Loucy (cell line): ENCODE results near the gene SLC4A4.
"Not testable (repeated sequence)": the region's sequence is repeated elsewhere in the genome, so short reads cannot be mapped to it uniquely, and the experiment has no call there.

Experiments used
- H2AFZ ChIP-seq: fragments of 200-600 bp; sonication (generic); 2 replicates; pipeline ENCODE4 v1.6.0; 2016; ENCODE audit warnings: antibody characterized with exemption, mild to moderate bottlenecking, low read length, moderate library complexity
- H3F3A ChIP-seq: fragments of 200-600 bp; 2 replicates; pipeline ENCODE4 v1.6.0; 2016; ENCODE audit warnings: antibody characterized with exemption, low read depth, mild to moderate bottlenecking
- H3K27me3 ChIP-seq: fragments of 200-600 bp; sonication (generic); 2 replicates; pipeline ENCODE4 v1.6.1; 2014; ENCODE audit warnings: low read length, mild to moderate bottlenecking; ENCODE audit not compliant: insufficient read depth, poor library complexity, severe bottlenecking
- H3K36me3 ChIP-seq: fragments of 200-600 bp; sonication (generic); 2 replicates; pipeline ENCODE4 v1.6.1; 2016; ENCODE audit warnings: low read length; ENCODE audit not compliant: insufficient read depth
- H3K4me1 ChIP-seq: fragments of 200-600 bp; sonication (generic); 2 replicates; pipeline ENCODE4 v1.5.1; 2014; ENCODE audit warnings: low read length, mild to moderate bottlenecking; ENCODE audit not compliant: insufficient read depth, poor library complexity, severe bottlenecking
- H3K4me2 ChIP-seq: fragments of 200-600 bp; sonication (generic); 2 replicates; pipeline ENCODE4 v1.6.0; 2014; ENCODE audit warnings: antibody characterized with exemption, low read length, low read depth, mild to moderate bottlenecking; ENCODE audit not compliant: poor library complexity, severe bottlenecking
- H3K4me3 ChIP-seq: fragments of 200-600 bp; sonication (generic); 2 replicates; pipeline ENCODE4 v1.5.1; 2014; ENCODE audit warnings: low read length, mild to moderate bottlenecking, mixed read lengths; ENCODE audit not compliant: poor library complexity, severe bottlenecking
- H3K79me2 ChIP-seq: fragments of 200-600 bp; sonication (generic); 2 replicates; pipeline ENCODE4 v1.6.1; 2014; ENCODE audit warnings: low read length; ENCODE audit not compliant: insufficient read depth
- H3K9ac ChIP-seq: fragments of 200-600 bp; sonication (generic); 2 replicates; pipeline ENCODE4 v1.6.0; 2014; ENCODE audit warnings: mild to moderate bottlenecking, low read depth, low read length, moderate library complexity; ENCODE audit not compliant: poor library complexity, severe bottlenecking
- H3K9me2 ChIP-seq: fragments of 200-600 bp; sonication (generic); replicated peaks from 2 replicates; pipeline ENCODE4 v1.6.1; 2016; ENCODE audit warnings: low read depth, low read length, mixed read lengths
- H3K9me3 ChIP-seq: fragments of 200-600 bp; sonication (generic); 2 replicates; pipeline ENCODE4 v1.6.1; 2014; ENCODE audit warnings: mild to moderate bottlenecking, antibody characterized with exemption, low read length, low read depth; ENCODE audit not compliant: insufficient read depth
- H4K20me1 ChIP-seq: fragments of 200-600 bp; sonication (generic); 2 replicates; pipeline ENCODE4 v1.6.0; 2014; ENCODE audit warnings: antibody characterized with exemption, low read length, mild to moderate bottlenecking; ENCODE audit not compliant: insufficient read depth, poor library complexity, severe bottlenecking
- EZH2phosphoT487 ChIP-seq: fragments of 200-600 bp; IDR thresholded peaks from 2 replicates; pipeline ENCODE4 v1.6.1; 2018; ENCODE audit warnings: antibody characterized with exemption, mild to moderate bottlenecking, moderate library complexity, borderline replicate concordance
- TF ChIP-seq, protein P1 (sequence below): fragments of 200-600 bp; sonication (generic); conservative IDR thresholded peaks from 2 replicates; pipeline ENCODE4 v1.5.1; 2014; ENCODE audit warnings: mild to moderate bottlenecking, antibody characterized with exemption, low read length

SLC4A4 gene

DNA sequence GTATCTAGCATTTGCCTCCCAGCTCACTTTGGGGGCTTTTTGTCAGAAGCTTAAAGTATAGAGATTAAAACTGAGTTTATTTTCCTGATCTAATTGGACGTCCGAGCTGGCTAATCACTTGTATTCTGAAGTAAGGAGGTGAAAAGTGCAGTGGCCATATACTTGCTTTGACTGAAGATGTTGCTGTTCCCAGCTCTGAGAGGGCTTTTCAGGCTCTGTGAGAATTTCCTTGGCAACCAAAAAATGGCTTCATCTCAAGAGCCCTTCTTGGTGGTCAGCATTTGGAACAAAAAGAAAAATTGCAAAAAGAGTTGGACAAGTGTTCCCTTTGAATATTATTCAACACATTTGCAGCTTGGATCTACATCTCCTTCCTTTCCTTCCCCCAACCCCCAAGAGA, 67.0 kb downstream of the SLC4A4 start:
- Histone ChIP-seq H3K4me2 (peak overlapping the region; percentile 65), H3F3A (no peaks in the 10 kb centered on the region), H2AFZ (no peak overlapping the region), H3K4me3 (peak overlapping the region; percentile 35), H3K79me2 (no peaks in the 10 kb centered on the region), H3K9me2 (no peaks in the 10 kb centered on the region), H4K20me1 (no peaks in the 10 kb centered on the region), H3K9ac (no peak overlapping the region), H3K9me3 (peaks cover 13% of the 10 kb centered on the region), H3K27me3 (no peaks in the 10 kb centered on the region), H3K36me3 (peaks cover 11% of the 10 kb centered on the region), H3K4me1 (peaks cover 40% of the 10 kb centered on the region)
- TF ChIP-seq, protein P1, sequence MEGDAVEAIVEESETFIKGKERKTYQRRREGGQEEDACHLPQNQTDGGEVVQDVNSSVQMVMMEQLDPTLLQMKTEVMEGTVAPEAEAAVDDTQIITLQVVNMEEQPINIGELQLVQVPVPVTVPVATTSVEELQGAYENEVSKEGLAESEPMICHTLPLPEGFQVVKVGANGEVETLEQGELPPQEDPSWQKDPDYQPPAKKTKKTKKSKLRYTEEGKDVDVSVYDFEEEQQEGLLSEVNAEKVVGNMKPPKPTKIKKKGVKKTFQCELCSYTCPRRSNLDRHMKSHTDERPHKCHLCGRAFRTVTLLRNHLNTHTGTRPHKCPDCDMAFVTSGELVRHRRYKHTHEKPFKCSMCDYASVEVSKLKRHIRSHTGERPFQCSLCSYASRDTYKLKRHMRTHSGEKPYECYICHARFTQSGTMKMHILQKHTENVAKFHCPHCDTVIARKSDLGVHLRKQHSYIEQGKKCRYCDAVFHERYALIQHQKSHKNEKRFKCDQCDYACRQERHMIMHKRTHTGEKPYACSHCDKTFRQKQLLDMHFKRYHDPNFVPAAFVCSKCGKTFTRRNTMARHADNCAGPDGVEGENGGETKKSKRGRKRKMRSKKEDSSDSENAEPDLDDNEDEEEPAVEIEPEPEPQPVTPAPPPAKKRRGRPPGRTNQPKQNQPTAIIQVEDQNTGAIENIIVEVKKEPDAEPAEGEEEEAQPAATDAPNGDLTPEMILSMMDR: no peak
- no peak for TF ChIP-seq EZH2phosphoT487

DNA sequence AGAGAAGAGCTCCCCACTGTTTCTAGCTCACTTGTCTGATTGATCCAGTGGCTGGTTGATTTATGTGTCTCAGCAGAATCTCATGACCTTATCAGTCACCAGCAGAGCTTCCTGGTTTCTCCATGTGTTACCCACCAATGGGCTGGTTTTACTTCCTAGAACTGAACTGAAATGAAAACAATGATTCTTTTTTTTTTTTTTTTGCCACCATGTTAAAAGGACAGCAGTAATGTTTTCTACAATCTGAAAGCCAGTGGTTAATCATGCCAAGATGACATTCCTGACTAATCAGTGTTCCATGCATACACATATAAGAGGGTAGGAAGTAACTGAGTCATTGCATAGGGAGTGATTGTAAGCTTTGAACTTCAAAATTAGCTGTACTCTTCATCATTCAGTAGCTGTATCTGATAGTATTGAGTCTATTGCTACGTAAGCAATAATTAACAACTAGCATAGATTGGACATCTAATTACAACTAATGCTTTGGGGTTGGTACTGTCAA, 67.7 kb downstream of the SLC4A4 start:
- no peak for TF ChIP-seq EZH2phosphoT487
- TF ChIP-seq, protein P1: no peak
- H3K9ac ChIP-seq: no peak overlapping the region
- H2AFZ ChIP-seq: no peak overlapping the region
- no peaks in the 10 kb centered on the region for H3K79me2 ChIP-seq
- H3K27me3 ChIP-seq: no peaks in the 10 kb centered on the region
- peaks cover 37% of the 10 kb centered on the region for H3K4me1 ChIP-seq
- H3K9me2 ChIP-seq: no peaks in the 10 kb centered on the region
- H3K4me3 ChIP-seq: peak overlapping the region; percentile 35
- peak overlapping the region; percentile 65 for H3K4me2 ChIP-seq
- no peaks in the 10 kb centered on the region for H3F3A ChIP-seq
- peaks cover 13% of the 10 kb centered on the region for H3K9me3 ChIP-seq
- H3K36me3 ChIP-seq: peaks cover 11% of the 10 kb centered on the region
- no peaks in the 10 kb centered on the region for H4K20me1 ChIP-seq

DNA sequence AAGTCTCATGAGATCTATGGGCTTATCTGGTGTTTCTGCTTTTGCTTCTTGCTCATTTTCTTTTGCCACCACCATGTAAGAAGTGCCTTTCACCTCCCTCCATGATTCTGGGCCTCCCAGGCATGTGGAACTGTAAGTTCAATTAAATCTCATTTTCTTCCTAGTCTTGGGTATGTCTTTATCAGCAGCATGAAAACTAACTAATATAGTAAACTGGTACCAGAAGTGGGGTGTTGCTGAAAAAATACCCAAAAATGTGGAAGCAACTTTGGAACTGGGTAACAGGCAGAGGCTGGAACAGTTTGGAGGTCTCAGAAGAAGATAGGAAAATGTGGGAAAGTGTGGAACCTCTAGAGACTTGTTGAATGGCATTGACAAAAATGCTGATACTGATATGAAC, 70.1 kb downstream of the SLC4A4 start:
- not testable (repeated sequence) for H3K4me3 ChIP-seq, H4K20me1 ChIP-seq, H3F3A ChIP-seq, H3K9ac ChIP-seq, H3K4me2 ChIP-seq, H3K27me3 ChIP-seq, H3K9me2 ChIP-seq, H3K79me2 ChIP-seq, H2AFZ ChIP-seq
- peaks cover 24% of the 10 kb centered on the region for H3K4me1 ChIP-seq
- H3K36me3 ChIP-seq: peaks cover 11% of the 10 kb centered on the region
- peaks cover 13% of the 10 kb centered on the region for H3K9me3 ChIP-seq

DNA sequence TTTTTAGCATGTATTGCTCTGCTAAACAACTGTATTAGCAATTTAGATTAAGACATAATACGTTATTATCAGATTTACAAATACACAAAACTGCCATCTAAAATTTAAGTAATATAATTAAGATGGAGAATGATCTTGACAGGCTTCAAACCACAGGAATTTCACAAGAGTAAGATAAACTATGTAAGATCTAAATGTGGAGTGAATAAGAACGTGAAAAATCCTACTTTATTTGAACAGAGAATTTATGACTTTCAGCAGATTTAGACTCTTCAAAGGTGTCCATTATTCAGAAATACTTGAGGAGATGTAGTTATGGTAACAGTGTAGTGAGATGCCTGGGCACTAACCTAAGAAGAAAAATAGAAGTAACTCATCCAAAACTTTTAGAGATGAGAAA, 73.2 kb downstream of the SLC4A4 start:
- H3K9ac ChIP-seq: no peak overlapping the region
- H3K4me1 ChIP-seq: peaks cover under 1% of the 10 kb centered on the region
- H3K4me2 ChIP-seq: no peak overlapping the region
- H3F3A ChIP-seq: no peaks in the 10 kb centered on the region
- H4K20me1 ChIP-seq: no peaks in the 10 kb centered on the region
- H3K27me3 ChIP-seq: no peaks in the 10 kb centered on the region
- TF ChIP-seq EZH2phosphoT487: no peak
- TF ChIP-seq, protein P1: no peak
- H2AFZ ChIP-seq: no peak overlapping the region
- H3K9me3 ChIP-seq: peaks cover 13% of the 10 kb centered on the region
- H3K4me3 ChIP-seq: no peak overlapping the region
- H3K9me2 ChIP-seq: no peaks in the 10 kb centered on the region
- no peaks in the 10 kb centered on the region for H3K79me2 ChIP-seq
- peaks cover 14% of the 10 kb centered on the region for H3K36me3 ChIP-seq
